GM13976 (cell line): ENCODE data around the gene NEUROG1.
A peak's percentile ranks its signal among the peaks of the same experiment; 100 is the strongest.
"Not testable (repeated sequence)": the region's sequence is repeated elsewhere in the genome, so short reads cannot be mapped to it uniquely, and the experiment has no call there.

Source experiments
- DNase-seq: peaks from one replicate; pipeline ENCODE4 v3.0.0; 2012; ENCODE audit warnings: low spot score
- in situ Hi-C: fragments of 300-500 bp; cut with MboI; formaldehyde crosslinking; loops from one replicate; pipeline ENCODE4 v1.12.0; 2022; ENCODE audit warnings: low sequenced_read_pairs, mixed read lengths, inconsistent platforms; ENCODE audit not compliant: unreplicated experiment
- TF ChIP-seq, protein P1 (sequence below): IDR thresholded peaks from 2 replicates; pipeline ENCODE4 v1.5.1; 2012; ENCODE audit warnings: borderline replicate concordance, mild to moderate bottlenecking; ENCODE audit not compliant: insufficient read depth; ENCODE audit errors: extremely low read depth, missing control alignments, control extremely low read depth

Gene NEUROG1

DNA sequence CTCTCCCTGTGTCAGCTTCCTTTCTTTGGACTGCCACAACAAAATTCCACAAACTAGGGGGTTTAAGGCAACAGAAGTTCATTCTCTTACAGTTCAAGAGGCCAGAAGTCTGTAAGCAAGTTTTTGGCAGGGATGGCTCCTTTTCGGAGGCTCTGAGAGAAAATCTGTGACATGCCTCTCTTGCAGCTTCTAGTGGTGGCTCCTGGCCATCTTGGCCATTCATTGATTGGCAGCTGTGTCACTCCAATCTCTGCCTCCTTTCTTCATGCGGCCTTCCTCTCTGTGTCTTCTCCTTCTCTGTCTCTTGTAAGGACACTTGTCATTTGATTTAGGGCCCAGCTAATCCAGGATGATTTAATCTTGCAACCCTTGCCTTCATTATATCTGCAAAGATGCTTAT lies 2.0 kb upstream of the NEUROG1 start:
- TF ChIP-seq, protein P1, sequence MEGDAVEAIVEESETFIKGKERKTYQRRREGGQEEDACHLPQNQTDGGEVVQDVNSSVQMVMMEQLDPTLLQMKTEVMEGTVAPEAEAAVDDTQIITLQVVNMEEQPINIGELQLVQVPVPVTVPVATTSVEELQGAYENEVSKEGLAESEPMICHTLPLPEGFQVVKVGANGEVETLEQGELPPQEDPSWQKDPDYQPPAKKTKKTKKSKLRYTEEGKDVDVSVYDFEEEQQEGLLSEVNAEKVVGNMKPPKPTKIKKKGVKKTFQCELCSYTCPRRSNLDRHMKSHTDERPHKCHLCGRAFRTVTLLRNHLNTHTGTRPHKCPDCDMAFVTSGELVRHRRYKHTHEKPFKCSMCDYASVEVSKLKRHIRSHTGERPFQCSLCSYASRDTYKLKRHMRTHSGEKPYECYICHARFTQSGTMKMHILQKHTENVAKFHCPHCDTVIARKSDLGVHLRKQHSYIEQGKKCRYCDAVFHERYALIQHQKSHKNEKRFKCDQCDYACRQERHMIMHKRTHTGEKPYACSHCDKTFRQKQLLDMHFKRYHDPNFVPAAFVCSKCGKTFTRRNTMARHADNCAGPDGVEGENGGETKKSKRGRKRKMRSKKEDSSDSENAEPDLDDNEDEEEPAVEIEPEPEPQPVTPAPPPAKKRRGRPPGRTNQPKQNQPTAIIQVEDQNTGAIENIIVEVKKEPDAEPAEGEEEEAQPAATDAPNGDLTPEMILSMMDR = no peak
- in situ Hi-C loops = no loop called here

DNA sequence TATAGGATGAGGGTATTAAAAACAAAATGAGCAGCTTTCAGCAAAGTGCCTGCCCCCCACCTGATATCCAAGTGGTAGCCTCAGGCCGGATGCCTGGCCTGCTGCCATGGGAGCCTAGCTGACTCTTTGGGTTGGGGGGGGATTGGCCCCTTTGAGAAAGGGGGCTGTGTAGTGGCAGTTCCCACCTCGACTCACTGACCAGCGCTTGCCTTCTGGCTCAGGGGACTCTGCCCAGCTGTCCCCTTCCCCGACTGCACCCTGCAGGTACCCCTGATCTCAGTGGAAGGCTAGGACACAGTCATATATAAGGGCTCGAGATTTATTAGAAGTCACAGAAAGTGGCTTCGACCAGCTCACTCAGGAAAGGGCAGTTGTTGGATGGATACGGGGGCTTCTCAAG lies 1.5 kb upstream of the NEUROG1 start:
- peak; percentile 18 for DNase-seq
- TF ChIP-seq, protein P1 = no peak
- in situ Hi-C loops = no loop called here

More for the DNA sequence above, 2.0 kb upstream of the NEUROG1 start:
- no peak for DNase-seq

DNA sequence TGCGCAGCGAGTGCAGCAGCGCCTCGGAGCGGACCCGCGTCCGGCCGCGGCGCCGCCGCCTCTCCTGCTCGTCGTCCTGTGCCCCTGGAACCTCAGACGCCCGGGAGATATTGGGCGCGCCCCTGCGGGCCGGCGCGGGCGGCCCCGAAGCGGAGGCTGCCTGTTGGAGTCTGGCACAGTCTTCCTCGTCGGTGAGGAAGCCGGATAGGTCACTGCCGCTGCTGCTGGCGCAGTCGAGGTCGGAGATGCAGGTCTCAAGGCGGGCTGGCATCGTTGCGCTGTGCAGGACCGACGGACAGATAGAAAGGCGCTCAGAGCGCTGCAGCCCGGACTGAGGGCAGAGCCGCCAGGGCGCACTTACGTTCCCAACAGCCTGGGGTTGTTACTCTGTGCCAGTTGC lies 344 bp downstream of the NEUROG1 start:
- no peak for DNase-seq
- TF ChIP-seq, protein P1 = no peak
- in situ Hi-C loops = no loop called here

DNA sequence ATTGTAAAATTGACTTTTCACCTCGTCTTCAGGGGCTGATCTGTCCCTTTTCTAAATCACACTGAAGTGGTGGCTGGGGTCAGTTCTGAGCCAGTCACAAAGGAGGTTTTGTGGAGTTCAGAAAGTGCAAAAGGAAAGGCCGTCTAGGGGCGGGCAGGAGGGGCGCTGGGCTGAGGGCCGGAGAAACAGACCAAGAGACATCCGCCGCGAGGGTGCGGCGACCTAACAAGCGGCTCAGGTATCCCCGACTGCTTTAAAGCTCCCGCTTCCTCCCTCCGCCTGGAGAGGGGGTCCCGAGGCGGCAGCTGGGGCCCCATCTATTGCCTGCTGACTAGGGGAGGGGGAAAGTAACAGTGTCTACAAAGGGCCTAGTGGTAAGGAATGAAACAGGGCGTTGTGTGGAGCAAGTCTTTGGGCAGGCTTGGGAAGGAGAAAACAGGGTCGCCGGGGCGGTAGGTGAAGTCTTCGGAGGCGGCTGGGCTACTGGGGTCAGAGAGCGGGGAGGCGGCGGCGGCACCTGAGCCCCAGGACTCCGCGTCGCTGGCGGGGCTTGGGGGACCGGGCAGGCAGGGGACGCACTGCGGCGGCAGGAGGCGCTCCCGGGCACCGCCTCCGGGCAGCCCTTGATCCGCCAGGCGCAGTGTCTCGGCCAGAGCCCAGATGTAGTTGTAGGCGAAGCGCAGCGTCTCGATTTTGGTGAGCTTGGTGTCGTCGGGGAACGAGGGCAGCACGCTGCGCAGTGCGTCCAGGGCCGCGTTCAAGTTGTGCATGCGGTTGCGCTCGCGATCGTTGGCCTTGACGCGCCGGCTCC lies 950 bp downstream of the NEUROG1 start:
- in situ Hi-C loops = no loop called here
- TF ChIP-seq, protein P1 = no peak
- peak; percentile 37 for DNase-seq

DNA sequence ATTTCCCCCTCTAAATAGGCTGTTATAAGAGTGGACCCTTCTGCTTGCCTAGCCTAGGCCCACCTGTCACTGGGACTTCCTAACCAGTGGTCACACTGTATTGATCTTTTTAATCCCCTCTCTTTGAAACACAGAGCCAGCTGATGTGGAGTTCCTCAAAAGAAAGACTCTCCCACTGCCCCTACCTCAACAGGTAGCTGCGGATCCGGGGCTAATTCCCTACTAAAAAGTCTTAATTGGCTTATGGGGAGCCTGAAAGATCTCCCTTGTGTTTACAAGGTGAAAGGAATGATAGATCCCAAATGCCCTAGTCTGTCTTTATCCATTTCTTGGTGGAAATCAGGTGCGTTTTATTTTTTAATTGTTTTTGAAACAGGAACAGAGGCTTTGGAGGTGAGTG lies 2.0 kb downstream of the NEUROG1 start:
- in situ Hi-C loops = no loop called here
- TF ChIP-seq, protein P1 = no peak
- no peak for DNase-seq

DNA sequence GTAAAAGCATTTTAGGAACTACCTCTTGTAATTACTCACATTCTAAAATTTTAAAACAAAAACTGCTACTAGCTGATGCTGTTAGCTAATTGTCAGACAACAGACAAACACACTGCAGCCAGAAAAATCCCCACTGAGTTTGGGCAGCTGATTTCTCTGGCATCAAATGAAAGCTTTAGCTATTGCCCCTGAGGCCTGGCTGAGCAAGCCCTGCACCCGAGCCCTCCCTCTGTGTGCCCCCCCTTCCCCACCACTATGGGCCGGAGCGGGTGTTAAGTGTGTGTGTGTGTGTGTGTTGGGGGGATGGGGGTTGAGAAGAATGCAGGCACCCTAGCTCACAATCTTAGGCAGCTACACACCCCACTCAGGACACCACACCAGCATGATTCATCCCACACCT lies 2.4 kb downstream of the NEUROG1 start:
- no peak for DNase-seq
- in situ Hi-C loops = no loop called here
- TF ChIP-seq, protein P1 = no peak

DNA sequence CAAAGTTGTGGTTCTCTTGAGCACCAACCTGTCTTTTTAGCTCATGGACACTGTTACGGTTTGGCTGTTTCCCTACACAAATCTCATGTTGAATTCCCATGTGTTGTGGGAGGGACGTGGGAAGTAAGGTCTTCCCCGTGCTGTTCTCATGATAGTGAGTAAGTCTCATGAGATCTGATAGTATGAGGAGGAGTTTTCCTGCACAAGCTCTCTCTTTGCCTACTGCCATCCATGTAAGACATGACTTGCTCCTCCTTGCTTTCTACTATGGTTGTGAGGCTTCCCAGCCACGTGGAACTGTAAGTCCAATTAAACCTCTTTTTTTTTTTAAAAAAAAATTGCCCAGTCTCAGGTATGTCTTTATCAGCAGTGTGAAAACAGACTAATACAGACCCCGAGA lies 6.2 kb downstream of the NEUROG1 start:
- in situ Hi-C loops = not testable (repeated sequence)

More for the DNA sequence above, 6.2 kb downstream of the NEUROG1 start:
- DNase-seq = not testable (repeated sequence)
